GM19463 (cell line): Measurements from ENCODE around the gene SLC44A3.
"Not testable (repeated sequence)": the region's sequence is repeated elsewhere in the genome, so short reads cannot be mapped to it uniquely, and the experiment has no call there.

Experiments
- ATAC-seq: cut with Tn5 transposase; IDR thresholded peaks from one replicate; pipeline ENCODE4 v1.9.1; 2021; ENCODE audit warnings: mild to moderate bottlenecking, moderate library complexity; ENCODE audit not compliant: unreplicated experiment

SLC44A3 gene

DNA sequence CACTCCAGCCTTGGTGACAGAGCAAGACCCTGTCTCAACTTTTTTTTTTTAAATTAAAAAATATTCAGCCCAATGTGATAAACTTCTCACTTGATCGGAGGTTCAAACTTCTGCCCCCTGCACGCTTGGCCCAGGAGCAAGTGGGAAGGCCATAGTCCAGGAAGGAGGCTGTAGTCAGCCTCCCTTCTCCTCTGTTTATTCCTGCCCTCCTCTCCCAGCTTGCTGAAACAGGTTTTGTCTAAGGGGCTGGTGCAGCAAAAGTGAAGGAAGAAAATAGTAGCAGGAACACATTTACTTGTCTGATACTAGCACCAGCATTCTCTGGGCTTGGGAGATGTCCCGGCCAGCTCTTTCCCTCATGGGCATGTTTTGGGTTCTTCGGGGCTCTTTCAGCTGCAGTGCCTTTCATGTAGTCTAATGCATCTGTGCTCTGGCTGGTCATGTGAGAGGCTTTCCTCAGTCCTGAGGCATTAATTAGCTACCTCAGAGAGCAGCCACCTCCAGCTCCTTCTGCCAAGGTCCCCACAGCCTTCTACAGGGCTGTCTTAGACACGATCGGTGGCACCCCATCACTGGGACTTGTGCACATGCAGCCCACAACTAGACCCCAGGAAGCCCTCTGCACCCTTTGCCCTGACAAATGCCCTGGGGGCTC, 12.9 kb downstream of the SLC44A3 start:
- no peak for ATAC-seq

- no peak for ATAC-seq
These were observed 16.7 kb downstream of the SLC44A3 start for GRCh38 chr1:94836891-94837290.

DNA sequence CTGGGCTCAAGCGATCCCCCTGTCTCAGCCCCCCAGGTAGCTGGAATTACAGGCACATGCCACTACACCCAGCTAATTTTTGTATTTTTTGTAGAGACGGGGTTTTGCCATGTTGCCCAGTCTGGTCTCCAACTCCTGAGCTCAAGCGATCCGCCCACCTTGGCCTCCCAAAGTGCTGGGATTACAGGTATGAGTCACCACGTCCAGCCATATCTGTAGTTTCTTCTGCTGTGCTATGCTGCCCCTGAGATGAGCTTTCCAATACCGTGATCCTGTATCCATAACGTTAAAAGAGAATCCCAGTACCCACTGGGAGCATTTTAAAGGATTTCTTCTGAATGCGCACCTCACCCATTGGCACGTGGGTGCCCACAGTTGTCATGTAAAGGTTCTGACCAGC, 20.2 kb downstream of the SLC44A3 start:
- not testable (repeated sequence) for ATAC-seq

GRCh38 chr1:94840808-94841207, 20.7 kb downstream of the SLC44A3 start:
- ATAC-seq, result no peak

GRCh38 chr1:94843430-94843829, 23.3 kb downstream of the SLC44A3 start:
- ATAC-seq, result no peak

- ATAC-seq, result no peak
These were observed 23.7 kb downstream of the SLC44A3 start for GRCh38 chr1:94843846-94844245.

DNA sequence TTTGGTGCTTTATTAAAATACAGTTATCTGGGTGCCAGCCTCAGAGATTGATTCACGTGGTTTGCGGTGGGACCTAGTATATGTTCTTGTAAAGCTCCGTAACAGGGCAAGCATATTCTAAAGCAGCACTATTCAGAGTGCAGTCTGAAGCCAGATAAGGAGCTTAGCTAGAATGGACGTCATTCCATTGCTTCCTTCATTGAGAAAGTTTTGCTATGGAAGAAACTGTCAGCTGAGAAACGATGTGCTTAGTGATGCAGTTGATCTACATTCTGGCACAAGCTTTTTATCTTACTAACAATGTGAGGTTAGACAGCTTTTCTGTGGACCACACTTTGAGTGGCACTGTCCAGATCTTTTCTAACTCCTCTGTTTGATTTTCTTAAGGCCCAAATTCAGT, 26.2 kb downstream of the SLC44A3 start:
- no peak for ATAC-seq

- no peak for ATAC-seq
These were observed 31.4 kb downstream of the SLC44A3 start for GRCh38 chr1:94851571-94851970.

DNA sequence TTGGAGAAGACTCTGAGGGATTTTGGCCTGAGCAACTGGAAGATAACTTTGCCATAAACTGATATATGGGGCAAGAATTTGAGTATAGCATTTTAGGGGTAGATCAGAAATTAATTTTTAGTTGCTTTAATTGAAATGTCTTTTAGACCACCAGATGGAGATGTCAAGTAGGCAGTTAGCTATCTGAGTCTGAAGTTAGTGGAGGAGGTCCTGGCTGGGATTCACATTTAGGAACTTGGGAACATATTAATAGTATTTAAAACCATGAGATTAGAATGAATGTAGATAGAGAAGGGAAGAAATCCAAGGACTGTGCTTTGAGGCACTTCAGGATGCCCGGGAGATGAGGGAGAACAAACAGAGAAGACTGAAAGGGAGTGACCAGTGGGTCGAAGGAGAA, 32.6 kb downstream of the SLC44A3 start:
- ATAC-seq, result no peak

DNA sequence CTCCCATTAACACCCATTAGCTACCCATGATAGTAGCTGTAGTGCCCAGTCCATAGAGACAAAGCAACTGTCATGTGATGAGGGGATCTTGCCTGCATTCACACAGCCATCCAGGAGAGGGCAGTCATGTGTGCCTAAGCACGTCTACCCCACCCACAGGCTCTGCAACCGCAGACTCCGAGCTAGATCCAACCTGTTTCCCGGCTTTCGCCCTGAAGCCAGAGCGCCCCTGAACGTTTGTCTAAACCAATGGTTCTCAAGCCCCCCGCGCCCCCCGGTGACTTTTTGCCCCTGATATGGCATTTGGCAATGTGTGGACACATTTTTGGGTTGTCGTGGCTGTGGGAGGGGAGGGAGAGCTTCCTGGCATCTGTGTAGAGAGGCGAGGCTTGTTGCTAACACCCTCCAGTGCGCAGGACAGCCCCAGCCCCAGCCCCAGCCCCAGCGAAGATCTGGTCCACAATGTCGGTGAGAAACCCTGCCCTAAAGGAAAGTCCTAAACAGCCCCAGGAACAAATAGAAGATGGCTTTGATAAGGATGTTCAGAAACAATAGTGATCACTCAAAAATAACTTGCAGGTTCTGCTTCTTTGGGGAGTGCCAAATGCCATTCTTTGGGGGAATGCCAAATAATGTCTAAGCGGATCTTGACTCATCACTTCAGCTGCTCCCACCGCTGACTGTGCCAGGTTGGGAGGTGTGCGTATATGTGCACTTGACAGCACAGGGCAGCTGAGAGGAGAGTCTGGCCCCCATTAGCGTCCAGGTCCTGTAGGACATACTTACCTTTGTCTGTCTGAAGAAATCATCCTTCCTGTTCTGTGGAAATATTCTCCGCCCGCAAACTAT, 34.5 kb downstream of the SLC44A3 start:
- ATAC-seq, result peak; percentile 99

DNA sequence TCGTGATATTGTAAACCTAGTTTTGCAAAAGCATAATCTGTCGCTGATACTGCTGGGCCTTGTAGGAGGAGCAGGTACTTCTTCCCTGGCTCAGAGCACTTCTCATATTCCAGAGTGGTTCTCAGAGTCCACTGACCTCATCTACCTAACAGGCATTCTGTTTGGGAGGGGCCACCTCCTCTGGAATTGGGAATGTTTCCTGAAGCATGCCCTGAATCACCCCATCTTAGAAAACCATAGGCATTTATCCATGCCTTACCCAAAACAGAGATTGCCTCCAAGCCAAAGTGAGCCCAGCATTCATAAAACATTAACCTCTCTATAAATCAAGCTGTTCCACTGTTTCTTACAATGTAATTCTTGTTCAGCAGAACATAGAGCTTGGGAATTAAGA, 35.1 kb downstream of the SLC44A3 start:
- ATAC-seq, result no peak

DNA sequence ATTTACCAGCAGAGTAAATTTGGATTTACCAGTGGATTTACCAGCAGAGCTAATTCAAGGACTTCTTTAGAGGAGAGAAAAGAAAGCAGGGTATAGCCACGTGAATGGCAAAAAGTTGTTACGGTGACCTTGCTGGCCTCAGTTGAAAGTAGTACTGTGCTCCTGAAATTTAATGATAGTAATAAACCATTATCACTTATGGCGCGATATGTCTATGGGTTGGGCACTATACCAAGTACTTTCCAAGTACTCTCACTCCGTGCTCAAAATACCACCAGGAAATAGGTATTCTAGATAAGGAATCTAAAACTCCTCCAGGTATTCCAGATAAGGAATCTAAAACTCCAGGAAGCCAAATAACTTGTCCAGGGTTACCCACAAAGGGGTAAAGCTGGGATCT, 35.8 kb downstream of the SLC44A3 start:
- ATAC-seq, result no peak

DNA sequence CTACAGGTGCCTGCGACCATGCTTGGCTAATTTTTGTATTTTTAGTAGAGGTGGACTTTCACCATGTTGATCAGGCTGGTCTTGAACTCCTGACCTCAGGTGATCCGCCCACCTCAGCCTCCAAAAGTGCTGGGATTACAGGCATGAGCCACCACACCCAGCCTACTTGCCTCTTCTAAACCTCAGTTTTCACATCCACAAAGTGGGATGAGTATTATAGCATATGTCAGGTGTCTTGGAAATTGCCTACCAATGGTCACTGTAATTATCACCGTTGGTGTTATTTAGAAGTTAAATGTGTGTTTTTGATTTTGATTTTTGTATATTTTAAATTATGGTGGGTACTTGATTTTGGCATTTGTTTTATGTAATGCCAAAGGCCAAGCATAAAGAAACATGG, 36.7 kb downstream of the SLC44A3 start:
- no peak for ATAC-seq

GRCh38 chr1:94858276-94858675, 38.1 kb downstream of the SLC44A3 start:
- ATAC-seq, result no peak

GRCh38 chr1:94859174-94859573, 39.0 kb downstream of the SLC44A3 start:
- no peak for ATAC-seq

DNA sequence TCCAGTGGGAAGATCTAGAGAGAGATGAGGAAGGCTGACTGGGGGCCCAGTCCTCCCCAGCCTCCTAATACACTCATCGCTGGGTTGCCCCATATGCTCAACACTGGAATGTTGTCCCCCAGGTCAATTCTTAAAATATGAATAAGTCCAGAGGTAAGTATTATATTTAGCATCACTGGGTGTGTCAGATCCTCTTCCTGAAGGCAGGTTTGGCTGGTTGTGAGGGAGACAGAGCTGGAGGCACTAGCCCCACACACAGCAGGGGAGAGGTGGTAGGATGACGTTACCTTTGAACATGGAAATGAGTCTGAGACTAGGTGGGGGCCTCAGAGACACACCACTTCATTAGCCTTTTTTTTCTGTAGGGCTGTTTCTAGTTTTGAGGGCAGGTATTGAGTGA, 42.6 kb downstream of the SLC44A3 start:
- no peak for ATAC-seq

GRCh38 chr1:94863297-94863911, 43.2 kb downstream of the SLC44A3 start:
- ATAC-seq, result no peak

DNA sequence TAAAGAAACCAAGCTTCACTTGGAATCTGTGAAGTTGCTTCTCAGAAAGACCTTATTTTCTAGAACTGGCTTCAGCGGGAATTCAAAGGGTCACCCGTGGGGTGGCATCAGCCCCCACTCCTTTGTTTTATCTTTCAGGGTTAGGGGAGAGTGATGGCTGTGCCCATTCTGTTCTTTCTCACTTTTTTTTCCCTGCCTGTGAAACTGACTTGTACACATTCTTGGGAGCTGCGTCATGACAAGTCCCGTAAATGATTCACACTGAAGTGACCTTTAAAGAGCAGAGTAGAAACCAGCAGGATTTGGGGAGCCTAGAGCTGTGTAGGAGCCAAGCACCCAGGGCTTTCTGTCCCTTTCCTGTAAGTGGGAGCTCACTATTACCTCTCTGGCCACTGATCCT, 43.8 kb downstream of the SLC44A3 start:
- ATAC-seq, result no peak

DNA sequence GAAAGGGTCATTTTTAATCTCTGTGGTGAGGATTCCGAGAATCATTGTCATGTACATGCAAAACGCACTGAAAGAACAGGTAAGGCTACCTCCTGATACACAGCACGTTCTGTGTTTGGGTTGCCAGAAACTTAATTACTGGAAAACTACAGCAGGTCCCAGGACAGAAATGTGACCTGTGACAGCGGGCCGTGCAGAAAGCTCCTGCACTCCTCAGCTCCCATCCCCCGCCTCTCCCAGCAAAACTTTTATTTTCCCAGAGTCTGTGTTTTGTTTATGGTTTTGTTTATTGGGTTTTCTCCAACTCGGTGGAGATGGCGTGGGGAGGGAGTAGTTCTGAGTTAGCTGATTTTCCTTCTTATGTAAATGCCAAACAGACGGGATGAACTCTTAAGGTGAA, 44.7 kb downstream of the SLC44A3 start:
- no peak for ATAC-seq

GRCh38 chr1:94865360-94865759, 45.2 kb downstream of the SLC44A3 start:
- ATAC-seq, result no peak

DNA sequence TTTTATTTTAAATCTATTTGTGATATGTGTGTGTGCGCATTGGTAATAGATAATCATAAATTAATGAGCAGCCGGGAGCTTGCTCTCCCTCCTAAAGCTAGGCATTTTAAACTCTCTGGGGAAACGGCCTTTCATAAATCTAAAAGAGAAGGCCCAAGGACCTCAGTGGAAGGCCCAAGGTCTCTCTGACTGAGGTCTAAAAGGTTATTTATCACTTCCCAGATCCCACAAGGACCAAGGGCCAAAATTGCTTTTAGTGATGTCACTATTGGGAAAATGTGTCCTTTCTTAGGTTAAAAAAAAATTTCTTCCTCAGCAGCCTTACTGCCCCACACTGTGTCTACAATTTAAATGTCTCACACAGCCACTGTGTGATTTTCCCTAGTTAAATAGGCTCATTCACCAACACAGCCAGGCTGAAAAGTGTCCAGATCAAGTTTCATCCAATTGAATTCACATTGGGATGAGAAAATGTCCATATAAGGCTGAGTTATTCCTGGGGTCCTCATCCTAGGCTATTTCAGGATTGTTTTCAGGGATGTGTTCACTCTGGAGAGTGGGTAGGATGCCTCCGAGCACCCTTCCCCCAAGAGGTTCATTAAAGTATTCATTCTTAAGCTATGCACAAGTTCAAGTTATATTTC, 46.1 kb downstream of the SLC44A3 start:
- no peak for ATAC-seq

GRCh38 chr1:94871031-94871430, 50.9 kb downstream of the SLC44A3 start:
- ATAC-seq, result no peak
